ENCODE measurements around the gene TOMM20L.

The TOMM20L gene

DNA sequence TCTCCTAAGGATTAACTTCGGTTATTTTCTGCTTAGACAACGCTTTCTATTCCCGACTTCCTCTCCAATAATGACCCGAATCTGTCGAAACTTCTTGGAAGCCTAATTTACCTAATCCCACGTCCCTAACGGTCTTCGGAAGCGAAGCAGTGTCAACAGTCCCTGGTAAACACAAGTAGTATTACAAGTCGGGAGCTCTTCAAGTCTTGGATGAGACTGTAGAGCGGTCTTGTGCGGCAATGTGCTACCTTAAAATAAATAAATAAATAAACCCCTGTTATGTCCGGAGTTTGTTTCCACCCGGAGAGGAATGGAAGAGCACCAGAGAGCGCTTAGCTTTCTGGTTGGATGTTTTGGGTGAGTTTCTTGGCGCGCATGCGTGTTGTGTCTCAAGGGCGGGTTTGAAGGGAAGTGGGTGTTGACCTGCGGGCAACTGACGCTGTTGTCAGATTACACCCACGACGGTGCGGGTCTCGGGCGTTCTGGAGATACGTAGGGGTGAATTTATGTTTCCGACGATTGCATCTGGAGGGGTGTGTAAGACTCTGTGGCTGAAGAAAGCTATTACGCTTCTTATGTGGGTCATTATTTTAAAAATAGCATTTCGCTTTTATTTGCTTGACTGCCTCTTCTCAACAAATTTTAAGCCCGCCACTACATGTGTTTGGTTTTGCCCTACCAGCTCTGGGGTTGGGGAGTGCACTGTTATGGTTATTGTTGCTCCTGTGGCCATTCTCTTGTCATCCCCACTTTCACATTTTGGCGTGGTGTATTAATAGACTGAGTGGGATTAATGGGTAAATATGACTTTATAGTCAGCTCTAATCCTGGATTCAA is 31.8 kb downstream of the TOMM20L start, which contains the start of the genes KIAA0586 and TIMM9:
TSS of gene KIAA0586 (plus strand) at position 439 of the 837 bp plus-strand sequence. CDS start 546 bp downstream, outside the sequence.
TSS of gene TIMM9 (minus strand) at position 251 of the 837 bp plus-strand sequence. CDS start 15,586 bp downstream, outside the sequence.
- DNase-seq: peak; percentile 96

DNA sequence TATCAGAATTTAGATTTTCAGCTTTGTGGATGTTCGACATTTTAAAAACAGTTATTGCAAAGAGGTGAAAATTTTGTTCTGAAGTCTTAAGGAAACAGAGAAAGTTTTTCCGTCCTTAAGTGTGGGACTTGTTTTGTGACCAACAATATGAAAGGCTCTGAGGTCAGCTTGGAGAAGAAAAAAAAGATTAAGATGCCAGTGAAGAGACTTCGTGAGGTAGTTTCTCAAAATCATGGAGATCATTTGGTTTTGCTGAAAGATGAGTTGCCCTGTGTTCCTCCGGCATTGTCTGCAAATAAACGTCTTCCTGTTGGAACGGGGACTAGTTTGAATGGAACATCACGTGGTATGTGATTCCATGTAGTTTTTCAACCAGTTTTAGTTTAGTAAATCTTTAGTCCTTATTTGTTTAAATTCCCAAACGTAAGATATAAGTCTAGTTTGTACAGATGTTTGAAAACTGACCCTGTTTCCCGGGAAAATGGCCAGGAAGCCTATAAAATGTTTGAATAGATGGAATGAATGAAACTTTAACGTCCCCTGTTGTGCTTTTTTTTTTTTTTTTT is 32.5 kb downstream of the TOMM20L start:
- no peak for DNase-seq

DNA sequence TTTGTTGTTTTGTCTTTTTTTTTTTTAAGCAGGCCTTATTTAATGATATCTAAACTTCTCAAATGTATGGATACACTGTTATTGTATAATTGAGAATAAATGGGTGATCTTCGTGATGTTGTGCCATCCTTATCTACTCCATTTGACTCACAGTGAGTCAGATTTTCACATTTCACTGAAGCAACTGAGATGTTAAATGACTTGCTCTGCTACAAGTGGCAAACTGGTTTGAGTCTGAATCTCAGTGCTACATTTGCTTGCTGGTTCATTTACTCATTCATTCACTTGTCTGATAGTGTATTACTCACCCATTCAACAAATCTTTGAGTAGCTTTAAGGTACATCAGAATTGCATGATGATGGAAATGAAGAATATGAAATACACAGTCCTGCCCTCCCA is 34.4 kb downstream of the TOMM20L start:
- DNase-seq: no peak

DNA sequence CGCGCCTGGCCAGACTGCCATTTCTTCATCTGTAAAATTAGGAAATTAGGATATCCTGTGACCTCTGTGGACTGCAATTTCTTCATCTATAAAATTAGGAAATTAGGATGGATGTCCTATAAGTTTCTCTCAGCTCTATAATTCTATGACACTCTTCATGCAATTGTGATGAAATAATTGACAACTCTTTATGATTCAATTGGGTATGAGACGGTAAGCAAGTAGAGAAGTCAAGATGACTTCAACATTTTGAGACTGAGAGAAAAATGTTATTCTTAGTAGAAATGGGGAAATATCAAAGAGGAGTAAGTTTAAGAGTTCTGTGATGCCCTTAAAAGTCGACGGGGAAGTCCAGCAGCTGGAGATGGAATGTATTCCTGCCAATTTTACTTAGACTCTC is 43.7 kb downstream of the TOMM20L start:
- DNase-seq: no peak

DNA sequence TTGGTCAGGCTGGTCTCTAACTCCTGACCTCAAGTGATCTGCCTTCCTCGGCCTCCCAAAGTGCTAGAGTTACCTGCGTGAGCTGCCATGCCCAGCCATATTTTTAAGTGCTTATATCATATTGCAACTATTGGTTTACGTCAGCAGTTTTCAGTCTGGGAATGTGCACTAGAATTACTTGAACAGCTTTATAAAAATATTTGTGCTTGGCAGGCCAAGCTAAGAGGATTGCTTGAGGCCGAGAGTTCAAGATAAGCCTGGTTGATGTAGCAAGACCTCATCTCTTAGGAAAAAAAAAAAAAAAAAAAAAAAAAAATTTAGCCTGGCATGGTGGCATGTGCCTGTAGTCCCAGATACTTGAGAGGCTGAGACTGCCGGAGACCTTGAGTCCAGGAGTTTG is 48.9 kb downstream of the TOMM20L start:
- DNase-seq: no peak

DNA sequence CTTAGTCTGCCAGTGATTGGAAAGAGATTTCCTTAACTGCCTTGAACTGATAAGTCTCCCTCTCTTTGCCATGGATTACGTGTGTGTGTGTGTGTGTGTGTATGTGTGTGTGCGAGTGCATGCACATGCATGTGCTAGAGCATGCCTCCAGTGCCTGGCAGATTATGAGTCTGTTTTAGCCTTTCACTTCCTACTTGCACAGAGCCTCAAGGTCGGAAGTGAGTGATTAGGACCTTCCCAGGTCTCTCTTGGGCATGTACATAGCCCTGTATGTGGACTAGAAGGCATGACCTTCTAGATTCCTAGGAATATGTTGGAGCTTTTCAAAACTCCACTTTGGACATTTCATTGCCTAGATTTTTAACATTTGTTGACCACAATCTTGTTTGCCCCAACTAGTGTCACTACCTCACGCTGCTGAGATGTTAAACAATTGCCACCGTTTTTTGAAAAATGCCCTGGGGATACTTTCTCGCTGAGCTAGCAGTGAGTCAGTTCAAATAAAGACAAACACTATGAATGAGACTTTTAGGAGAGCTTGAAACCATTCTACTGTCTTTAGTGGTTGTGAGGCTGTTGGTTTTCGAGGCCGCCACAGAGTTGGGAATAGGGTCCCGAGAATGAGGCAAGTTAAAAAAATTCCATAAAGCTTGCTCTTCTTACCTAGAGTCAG is 60.0 kb downstream of the TOMM20L start:
- no peak for DNase-seq

Data from activated CD4-positive, alpha-beta T cell treated with anti-CD3 and anti-CD28 coated beads, Interleukin-2, amount 50 U/mL, for 4 hours (primary cell).